H1 (cell line): ENCODE measurements around the gene FLRT3.

ENCODE experiments used
- CEBPB ChIP-seq: IDR thresholded peaks from 2 replicates; pipeline ENCODE4 v1.6.1; 2012; ENCODE audit warnings: low read depth, low read length
- EP300 ChIP-seq, 2 experiments: IDR thresholded peaks; 1 replicate in 1 of 2; 2 replicates in 1 of 2; pipeline ENCODE4 v1.6.1; 2011 to 2012; ENCODE audit warnings: low read depth in 2 of 2, low read length in 2 of 2, mild to moderate bottlenecking in 2 of 2, borderline replicate concordance in 1 of 2, inconsistent platforms in 1 of 2, moderate library complexity in 1 of 2
- EZH2 ChIP-seq: fragments of 200-600 bp; sonication (generic); IDR thresholded peaks from 2 replicates; pipeline ENCODE4 v1.7.1; 2012; ENCODE audit warnings: low read depth, mild to moderate bottlenecking, moderate library complexity, low read length, inconsistent platforms; ENCODE audit not compliant: severe bottlenecking
- GABPA ChIP-seq: IDR thresholded peaks from 2 replicates; pipeline ENCODE4 v1.6.1; 2011; ENCODE audit warnings: mild to moderate bottlenecking, low read length, moderate library complexity, borderline replicate concordance; ENCODE audit not compliant: insufficient read depth
- JUND ChIP-seq: IDR thresholded peaks from 2 replicates; pipeline ENCODE4 v1.6.1; 2011; ENCODE audit warnings: mild to moderate bottlenecking, improper control_type of control experiment, low read length
- MAFK ChIP-seq: IDR thresholded peaks from 2 replicates; pipeline ENCODE4 v1.6.1; 2012; ENCODE audit warnings: low read depth, mild to moderate bottlenecking, improper control_type of control experiment, low read length
- POLR2A ChIP-seq, 2 experiments: IDR thresholded peaks; 1 replicate in 1 of 2; 2 replicates in 1 of 2; pipeline ENCODE4 v1.6.1; 2011; ENCODE audit warnings: low read depth in 2 of 2, low read length in 2 of 2, mild to moderate bottlenecking in 2 of 2; ENCODE audit errors: control extremely low read depth in 1 of 2
- POLR2AphosphoS5 ChIP-seq: IDR thresholded peaks from 2 replicates; pipeline ENCODE4 v1.6.1; 2011; ENCODE audit warnings: low read depth, low read length
- RAD21 ChIP-seq, 2 experiments: IDR thresholded peaks in 1 of 2; conservative IDR thresholded peaks in 1 of 2; 2 replicates each; pipeline ENCODE4 v1.6.1; 2011; ENCODE audit warnings: low read depth in 2 of 2, low read length in 2 of 2, improper control_type of control experiment in 1 of 2, inconsistent platforms in 1 of 2, mild to moderate bottlenecking in 1 of 2, moderate library complexity in 1 of 2
- SIX5 ChIP-seq: IDR thresholded peaks from 2 replicates; pipeline ENCODE4 v1.6.1; 2011; ENCODE audit warnings: mild to moderate bottlenecking, low read depth, low read length
- TAF1 ChIP-seq: IDR thresholded peaks from 2 replicates; pipeline ENCODE4 v1.6.1; 2011; ENCODE audit warnings: mild to moderate bottlenecking, low read depth, low read length
- YY1 ChIP-seq: IDR thresholded peaks from 2 replicates; pipeline ENCODE4 v1.6.1; 2011; ENCODE audit warnings: low read depth, mild to moderate bottlenecking, low read length
- TF ChIP-seq, protein P1 (sequence below): IDR thresholded peaks from 2 replicates; pipeline ENCODE4 v1.6.1; 2011; ENCODE audit warnings: low read length, improper control_type of control experiment
- TF ChIP-seq, protein P2 (sequence below), 3 experiments: IDR thresholded peaks; 1 replicate in 2 of 3; 2 replicates in 1 of 3; pipeline versions ENCODE4 v1.5.1 to v1.6.1; 2011; ENCODE audit warnings: low read length in 3 of 3, mild to moderate bottlenecking in 3 of 3, inconsistent platforms in 2 of 3, low read depth in 1 of 3, moderate library complexity in 1 of 3; ENCODE audit not compliant: insufficient read depth in 1 of 3; ENCODE audit errors: control extremely low read depth in 1 of 3

DNA sequence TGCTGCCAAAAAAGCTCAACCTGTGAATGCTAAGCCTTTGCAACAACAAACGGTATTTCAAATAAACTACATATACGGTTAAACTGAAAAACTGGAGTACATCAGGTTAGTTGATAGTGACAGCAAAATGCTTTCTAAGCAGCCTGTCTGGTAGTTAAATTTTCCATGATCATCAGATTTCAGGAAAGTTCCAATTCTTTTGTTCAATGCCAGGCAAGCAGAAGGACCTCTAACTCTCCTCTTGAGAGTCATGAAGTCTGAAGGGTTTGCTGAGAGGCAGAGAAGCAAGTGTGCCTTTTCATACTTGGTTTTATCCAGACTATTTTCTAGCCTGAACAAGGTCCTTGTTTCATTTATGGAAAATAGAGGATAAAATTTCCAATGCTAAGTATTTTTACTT lies 4.5 kb downstream of the FLRT3 start:
- TF ChIP-seq CEBPB, result no peak
- no peak for TF ChIP-seq EZH2
- TF ChIP-seq, protein P1, sequence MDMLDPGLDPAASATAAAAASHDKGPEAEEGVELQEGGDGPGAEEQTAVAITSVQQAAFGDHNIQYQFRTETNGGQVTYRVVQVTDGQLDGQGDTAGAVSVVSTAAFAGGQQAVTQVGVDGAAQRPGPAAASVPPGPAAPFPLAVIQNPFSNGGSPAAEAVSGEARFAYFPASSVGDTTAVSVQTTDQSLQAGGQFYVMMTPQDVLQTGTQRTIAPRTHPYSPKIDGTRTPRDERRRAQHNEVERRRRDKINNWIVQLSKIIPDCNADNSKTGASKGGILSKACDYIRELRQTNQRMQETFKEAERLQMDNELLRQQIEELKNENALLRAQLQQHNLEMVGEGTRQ, result no peak
- TF ChIP-seq YY1, result no peak
- TF ChIP-seq, protein P2, sequence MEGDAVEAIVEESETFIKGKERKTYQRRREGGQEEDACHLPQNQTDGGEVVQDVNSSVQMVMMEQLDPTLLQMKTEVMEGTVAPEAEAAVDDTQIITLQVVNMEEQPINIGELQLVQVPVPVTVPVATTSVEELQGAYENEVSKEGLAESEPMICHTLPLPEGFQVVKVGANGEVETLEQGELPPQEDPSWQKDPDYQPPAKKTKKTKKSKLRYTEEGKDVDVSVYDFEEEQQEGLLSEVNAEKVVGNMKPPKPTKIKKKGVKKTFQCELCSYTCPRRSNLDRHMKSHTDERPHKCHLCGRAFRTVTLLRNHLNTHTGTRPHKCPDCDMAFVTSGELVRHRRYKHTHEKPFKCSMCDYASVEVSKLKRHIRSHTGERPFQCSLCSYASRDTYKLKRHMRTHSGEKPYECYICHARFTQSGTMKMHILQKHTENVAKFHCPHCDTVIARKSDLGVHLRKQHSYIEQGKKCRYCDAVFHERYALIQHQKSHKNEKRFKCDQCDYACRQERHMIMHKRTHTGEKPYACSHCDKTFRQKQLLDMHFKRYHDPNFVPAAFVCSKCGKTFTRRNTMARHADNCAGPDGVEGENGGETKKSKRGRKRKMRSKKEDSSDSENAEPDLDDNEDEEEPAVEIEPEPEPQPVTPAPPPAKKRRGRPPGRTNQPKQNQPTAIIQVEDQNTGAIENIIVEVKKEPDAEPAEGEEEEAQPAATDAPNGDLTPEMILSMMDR (IDR thresholded peaks at IDR 0.05; ENCODE audit: control extremely low read depth in 1 of 3, insufficient read depth in 1 of 3, low read depth in 1 of 3, low read length in 3 of 3), result no peak
- no peak for TF ChIP-seq POLR2AphosphoS5
- TF ChIP-seq MAFK, result no peak
- TF ChIP-seq EP300 (IDR thresholded peaks at IDR 0.05; ENCODE audit: borderline replicate concordance in 1 of 2, low read depth in 2 of 2, low read length in 2 of 2), result no peak
- no peak for TF ChIP-seq JUND
- no peak for TF ChIP-seq RAD21 (IDR thresholded peaks at IDR 0.05 in 1 of 2, conservative IDR thresholded peaks at IDR 0.05 in 1 of 2; ENCODE audit: low read depth in 2 of 2, low read length in 2 of 2)
- TF ChIP-seq POLR2A (IDR thresholded peaks at IDR 0.05; ENCODE audit: control extremely low read depth in 1 of 2, low read depth in 2 of 2, low read length in 2 of 2), result no peak
- no peak for TF ChIP-seq SIX5
- no peak for TF ChIP-seq GABPA
- TF ChIP-seq TAF1, result no peak
